MM.1S (cell line): ENCODE measurements around the gene ALDH18A1.

Experiments used
- DNase-seq: peaks from one replicate; pipeline ENCODE4 v3.0.0-alpha.2; 2015
- H2AFZ ChIP-seq: fragments of 300-600 bp; sonication (generic); 2 replicates; pipeline ENCODE4 v1.6.0; 2016; ENCODE audit warnings: antibody characterized with exemption, low read length
- H3F3A ChIP-seq: fragments of 300-600 bp; sonication (generic); 2 replicates; pipeline ENCODE4 v1.6.1; 2016; ENCODE audit warnings: mild to moderate bottlenecking, antibody characterized with exemption, low read length, moderate library complexity, mixed read lengths; ENCODE audit not compliant: insufficient read depth
- H3K27ac ChIP-seq: fragments of 300-600 bp; sonication (generic); 2 replicates; pipeline ENCODE4 v1.5.1; 2016; ENCODE audit warnings: mild to moderate bottlenecking, low read length
- H3K27me3 ChIP-seq: fragments of 300-600 bp; sonication (generic); replicated peaks from 2 replicates; pipeline ENCODE4 v1.6.0; 2016; ENCODE audit warnings: low read length; ENCODE audit not compliant: insufficient read depth
- H3K36me3 ChIP-seq: fragments of 300-600 bp; sonication (generic); replicated peaks from 2 replicates; pipeline ENCODE4 v1.6.1; 2016; ENCODE audit warnings: mild to moderate bottlenecking, low read length, mixed read lengths; ENCODE audit not compliant: insufficient read depth
- H3K4me1 ChIP-seq: fragments of 300-600 bp; sonication (generic); 2 replicates; pipeline ENCODE4 v1.6.1; 2016; ENCODE audit warnings: low read length, mixed read lengths
- H3K4me2 ChIP-seq: fragments of 300-600 bp; sonication (generic); 2 replicates; pipeline ENCODE4 v1.6.0; 2016; ENCODE audit warnings: low read depth, low read length
- H3K4me3 ChIP-seq: fragments of 300-600 bp; sonication (generic); 2 replicates; pipeline ENCODE4 v1.5.1; 2016; ENCODE audit warnings: low read length, mixed read lengths
- H3K79me2 ChIP-seq: fragments of 300-600 bp; sonication (generic); 2 replicates; pipeline ENCODE4 v1.6.1; 2016; ENCODE audit warnings: mixed run types, low read length, mixed read lengths
- H3K9ac ChIP-seq: fragments of 300-600 bp; sonication (generic); 2 replicates; pipeline ENCODE4 v1.6.1; 2016; ENCODE audit warnings: low read length, mixed read lengths
- H3K9me2 ChIP-seq: fragments of 300-600 bp; sonication (generic); replicated peaks from 2 replicates; pipeline ENCODE4 v1.6.1; 2016; ENCODE audit warnings: mild to moderate bottlenecking, low read length, mixed read lengths; ENCODE audit not compliant: insufficient read depth
- H3K9me3 ChIP-seq: fragments of 300-600 bp; sonication (generic); replicated peaks from 2 replicates; pipeline ENCODE4 v1.6.1; 2016; ENCODE audit warnings: mild to moderate bottlenecking, low read length, mixed read lengths; ENCODE audit not compliant: insufficient read depth
- H4K20me1 ChIP-seq: fragments of 300-600 bp; sonication (generic); 2 replicates; pipeline ENCODE4 v1.6.1; 2016; ENCODE audit warnings: mild to moderate bottlenecking, low read length, moderate library complexity, mixed read lengths; ENCODE audit not compliant: insufficient read depth
- EZH2 ChIP-seq: fragments of 300-600 bp; sonication (generic); optimal IDR thresholded peaks from 2 replicates; pipeline ENCODE3; 2017; ENCODE audit warnings: low read depth, mild to moderate bottlenecking, antibody characterized with exemption, low read length, mixed read lengths
- EZH2phosphoT487 ChIP-seq: fragments of 300-600 bp; sonication (generic); IDR thresholded peaks from 2 replicates; pipeline ENCODE4 v1.6.1; 2018; ENCODE audit warnings: antibody characterized with exemption, low read length
- TF ChIP-seq, protein P1 (sequence below): fragments of 300-600 bp; sonication (generic); IDR thresholded peaks from 2 replicates; pipeline ENCODE4 v1.5.1; 2016; ENCODE audit warnings: antibody characterized with exemption, low read length, mixed read lengths

ALDH18A1 gene

DNA sequence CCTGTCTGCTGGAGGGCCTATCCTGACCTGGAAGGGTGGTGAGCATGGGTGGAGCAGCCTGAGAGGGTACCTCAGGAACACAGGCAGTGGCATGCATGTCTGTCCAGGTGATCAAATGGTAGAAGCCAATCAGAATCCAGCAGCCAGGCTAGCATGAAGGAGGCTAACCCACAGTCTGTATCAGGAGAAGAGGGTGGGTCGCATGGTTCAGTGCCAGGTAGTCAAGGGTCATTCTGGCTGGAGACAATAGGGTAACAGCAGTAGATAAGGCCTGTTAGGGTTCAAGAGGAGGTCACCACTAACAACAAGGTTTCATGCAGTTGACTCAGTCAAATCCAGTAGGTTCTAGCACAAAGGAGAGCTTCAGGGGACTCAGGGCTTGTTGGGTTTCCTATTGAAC lies 10.4 kb downstream of the ALDH18A1 start:
- no peaks in the 10 kb centered on the region for H3F3A ChIP-seq

DNA sequence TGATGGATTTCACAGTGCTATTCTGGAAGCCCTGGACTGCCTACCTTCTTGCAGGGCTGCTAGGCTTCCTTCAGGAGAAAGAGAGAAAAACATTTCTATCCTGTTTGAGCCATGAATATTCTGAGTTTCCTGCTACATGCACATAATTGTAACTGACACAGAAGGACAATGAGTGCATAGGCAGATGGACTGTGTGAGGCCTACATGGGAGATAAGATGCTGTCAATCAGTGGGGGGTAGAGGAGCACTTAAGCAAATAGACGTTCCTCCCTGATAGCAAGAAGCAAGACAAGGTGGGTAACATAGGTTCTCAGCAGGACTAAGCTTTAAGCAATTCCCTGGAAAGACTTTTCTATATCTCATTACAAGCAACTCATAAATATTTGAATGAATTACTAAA lies 11.6 kb downstream of the ALDH18A1 start:
- Histone ChIP-seq H3K27ac (no peak overlapping the region), H3K9ac (no peak overlapping the region), H3K4me3 (no peak overlapping the region), H3K9me3 (no peaks in the 10 kb centered on the region), H3K4me2 (no peak overlapping the region), H3K9me2 (no peaks in the 10 kb centered on the region), H3K4me1 (no peaks in the 10 kb centered on the region), H3K79me2 (0 out of 2 replicates have a peak, but pooled peaks cover 11% of the 10 kb centered on the region), H4K20me1 (peaks cover 6% of the 10 kb centered on the region; the same call in 1 of the 2 replicates), H3K27me3 (no peaks in the 10 kb centered on the region), H3K36me3 (0 out of 2 replicates have a peak, but pooled peaks cover 12% of the 10 kb centered on the region), H2AFZ (no peak overlapping the region), H3F3A (no peaks in the 10 kb centered on the region)
- TF ChIP-seq, protein P1, sequence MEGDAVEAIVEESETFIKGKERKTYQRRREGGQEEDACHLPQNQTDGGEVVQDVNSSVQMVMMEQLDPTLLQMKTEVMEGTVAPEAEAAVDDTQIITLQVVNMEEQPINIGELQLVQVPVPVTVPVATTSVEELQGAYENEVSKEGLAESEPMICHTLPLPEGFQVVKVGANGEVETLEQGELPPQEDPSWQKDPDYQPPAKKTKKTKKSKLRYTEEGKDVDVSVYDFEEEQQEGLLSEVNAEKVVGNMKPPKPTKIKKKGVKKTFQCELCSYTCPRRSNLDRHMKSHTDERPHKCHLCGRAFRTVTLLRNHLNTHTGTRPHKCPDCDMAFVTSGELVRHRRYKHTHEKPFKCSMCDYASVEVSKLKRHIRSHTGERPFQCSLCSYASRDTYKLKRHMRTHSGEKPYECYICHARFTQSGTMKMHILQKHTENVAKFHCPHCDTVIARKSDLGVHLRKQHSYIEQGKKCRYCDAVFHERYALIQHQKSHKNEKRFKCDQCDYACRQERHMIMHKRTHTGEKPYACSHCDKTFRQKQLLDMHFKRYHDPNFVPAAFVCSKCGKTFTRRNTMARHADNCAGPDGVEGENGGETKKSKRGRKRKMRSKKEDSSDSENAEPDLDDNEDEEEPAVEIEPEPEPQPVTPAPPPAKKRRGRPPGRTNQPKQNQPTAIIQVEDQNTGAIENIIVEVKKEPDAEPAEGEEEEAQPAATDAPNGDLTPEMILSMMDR: no peak
- TF ChIP-seq EZH2phosphoT487 (no peak), EZH2 (no peak)
- DNase-seq: no peak

More for the DNA sequence above, 10.4 kb downstream of the ALDH18A1 start:
- H4K20me1 ChIP-seq: peaks cover 6% of the 10 kb centered on the region; the same call in 1 of the 2 replicates
- TF ChIP-seq EZH2: no peak
- no peak for TF ChIP-seq EZH2phosphoT487
- TF ChIP-seq, protein P1: no peak
- no peaks in the 10 kb centered on the region for H3K9me2 ChIP-seq
- H3K4me3 ChIP-seq: no peak overlapping the region
- H2AFZ ChIP-seq: no peak overlapping the region
- no peaks in the 10 kb centered on the region for H3K27me3 ChIP-seq
- no peaks in the 10 kb centered on the region for H3K4me1 ChIP-seq
- no peak overlapping the region for H3K4me2 ChIP-seq
- H3K9ac ChIP-seq: no peak overlapping the region
- 0 out of 2 replicates have a peak, but pooled peaks cover 12% of the 10 kb centered on the region for H3K79me2 ChIP-seq
- no peak for DNase-seq
- peaks cover 14% of the 10 kb centered on the region; the same call in 1 of the 2 replicates for H3K36me3 ChIP-seq
- H3K27ac ChIP-seq: no peak overlapping the region
- no peaks in the 10 kb centered on the region for H3K9me3 ChIP-seq

DNA sequence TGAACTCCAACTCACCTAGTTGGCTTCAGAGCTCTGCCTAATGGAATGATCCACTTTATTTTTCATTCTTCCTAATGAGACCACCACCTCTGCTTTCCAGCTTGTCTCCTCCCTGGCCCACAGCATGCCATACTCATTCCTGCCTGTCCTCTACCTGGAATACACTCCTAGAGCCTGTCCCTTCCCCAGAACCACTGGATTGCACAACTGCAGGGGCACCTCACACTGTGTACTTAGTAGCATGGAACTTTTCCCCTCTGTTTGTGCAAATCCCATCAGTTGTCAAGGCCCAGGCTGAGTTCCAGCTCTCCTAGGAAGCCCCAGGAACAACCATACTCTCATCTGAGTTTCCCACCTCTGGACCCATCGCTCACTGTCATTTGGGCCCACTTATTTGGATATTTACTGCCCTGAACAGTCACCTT lies 15.6 kb downstream of the ALDH18A1 start:
- H2AFZ ChIP-seq: no peak overlapping the region
- no peaks in the 10 kb centered on the region for H3K9me3 ChIP-seq
- no peak overlapping the region for H3K9ac ChIP-seq
- H3F3A ChIP-seq: no peaks in the 10 kb centered on the region
- no peaks in the 10 kb centered on the region for H3K9me2 ChIP-seq
- H3K79me2 ChIP-seq: 0 out of 2 replicates have a peak, but pooled peaks cover 2% of the 10 kb centered on the region
- H3K4me2 ChIP-seq: no peak overlapping the region
- H3K36me3 ChIP-seq: 0 out of 2 replicates have a peak, but pooled peaks cover 12% of the 10 kb centered on the region
- no peak overlapping the region for H3K4me3 ChIP-seq
- H4K20me1 ChIP-seq: no peaks in the 10 kb centered on the region; the same call in 1 of the 2 replicates
- no peak overlapping the region for H3K27ac ChIP-seq
- no peaks in the 10 kb centered on the region for H3K27me3 ChIP-seq
- TF ChIP-seq, protein P1: no peak
- no peak for DNase-seq
- H3K4me1 ChIP-seq: no peaks in the 10 kb centered on the region
